ENCODE results near the gene MT2A.

The MT2A gene

DNA sequence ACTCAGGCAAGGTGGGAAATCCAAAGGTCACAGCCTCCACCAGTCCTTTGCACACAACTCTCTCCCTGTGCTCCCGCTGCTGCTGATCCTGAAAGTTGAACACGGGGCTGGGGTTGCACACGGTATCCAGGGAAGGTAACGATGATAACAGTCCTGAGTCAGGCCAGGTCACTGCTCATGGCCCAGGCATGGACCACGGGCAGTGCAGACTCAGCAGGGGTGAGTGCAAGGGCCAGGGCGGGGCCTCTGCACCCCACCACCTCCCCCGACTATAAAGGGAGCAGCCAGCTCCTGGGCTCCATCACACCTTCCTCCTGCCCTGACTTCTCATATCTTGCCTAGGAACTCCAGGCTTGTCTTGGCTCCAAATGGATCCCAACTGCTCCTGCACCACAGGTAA lies 43.2 kb downstream of the MT2A start, which contains the start of gene MT1B:
TSS of gene MT1B (plus strand) at position 301 of the 400 bp plus-strand sequence. CDS start at position 369, 68 bp downstream.
- H3K4me1 ChIP-seq (ENCODE audit: control insufficient read depth in 2 of 2, insufficient read depth in 1 of 2, low read depth in 1 of 2, low read length in 2 of 2), result no peaks in the 10 kb centered on the region
- H2BK12ac ChIP-seq (ENCODE audit: low read length), result no peak within 1 kb of the TSS
- H2AK5ac ChIP-seq (ENCODE audit: low read depth, low read length), result peak within 1 kb of the TSS; percentile 13
- no peak within 1 kb of the TSS for H4K8ac ChIP-seq (ENCODE audit: low read depth, low read length)
- H3K27ac ChIP-seq (replicated peaks; ENCODE audit: low read length), result no peak within 1 kb of the TSS
- H3K36me3 ChIP-seq (replicated peaks in 1 of 2; ENCODE audit: control insufficient read depth in 2 of 2, insufficient read depth in 2 of 2, low read length in 2 of 2), result no peaks in the 10 kb centered on the region
- no peak within 1 kb of the TSS for H3K4me2 ChIP-seq (ENCODE audit: insufficient read depth, low read length, poor library complexity, severe bottlenecking)
- H3K23ac ChIP-seq (ENCODE audit: low read depth, low read length, poor library complexity), result no peak within 1 kb of the TSS
- WGBS, 2 donors (ENCODE audit: extremely low coverage in 2 of 2, insufficient read length in 2 of 2, insufficient replicate concordance in 1 of 2), result no CpG with 5 or more reads among the region's 7 CpGs
- no peak within 1 kb of the TSS for H3K4ac ChIP-seq (ENCODE audit: low read length)
- H2BK15ac ChIP-seq (ENCODE audit: low read length), result no peak within 1 kb of the TSS
- no peak within 1 kb of the TSS for H2BK5ac ChIP-seq (ENCODE audit: low read length)
- H3K27me3 ChIP-seq (ENCODE audit: control insufficient read depth in 3 of 3, insufficient read depth in 3 of 3, low read depth in 1 of 3, low read length in 3 of 3), result peaks cover 5 to 92% (median 50%) of the 10 kb centered on the region in 3 experiments
- peak within 1 kb of the TSS; percentile 23 for H3K14ac ChIP-seq (ENCODE audit: low read length)
- no peak within 1 kb of the TSS for H2AFZ ChIP-seq (ENCODE audit: low read length)
- H3K9ac ChIP-seq (ENCODE audit: low read depth, low read length, poor library complexity), result no peak within 1 kb of the TSS
- no peak within 1 kb of the TSS for H4K91ac ChIP-seq (ENCODE audit: low read depth, low read length, poor library complexity)
- H3K18ac ChIP-seq (ENCODE audit: low read length), result no peak within 1 kb of the TSS
- no peaks in the 10 kb centered on the region for H3K79me1 ChIP-seq (ENCODE audit: low read depth, low read length)
- no peak within 1 kb of the TSS for H2BK120ac ChIP-seq (ENCODE audit: low read depth, low read length)
- no peaks in the 10 kb centered on the region for H3K9me3 ChIP-seq (replicated peaks in 1 of 2; ENCODE audit: control insufficient read depth in 2 of 2, insufficient read depth in 1 of 2, low read depth in 1 of 2, low read length in 2 of 2)
- peak within 1 kb of the TSS in 1 of 2 donors; percentile 36 for H3K4me3 ChIP-seq (ENCODE audit: low read length in 2 of 2)
- DNase-seq (ENCODE audit: low spot score), result no peak

DNA sequence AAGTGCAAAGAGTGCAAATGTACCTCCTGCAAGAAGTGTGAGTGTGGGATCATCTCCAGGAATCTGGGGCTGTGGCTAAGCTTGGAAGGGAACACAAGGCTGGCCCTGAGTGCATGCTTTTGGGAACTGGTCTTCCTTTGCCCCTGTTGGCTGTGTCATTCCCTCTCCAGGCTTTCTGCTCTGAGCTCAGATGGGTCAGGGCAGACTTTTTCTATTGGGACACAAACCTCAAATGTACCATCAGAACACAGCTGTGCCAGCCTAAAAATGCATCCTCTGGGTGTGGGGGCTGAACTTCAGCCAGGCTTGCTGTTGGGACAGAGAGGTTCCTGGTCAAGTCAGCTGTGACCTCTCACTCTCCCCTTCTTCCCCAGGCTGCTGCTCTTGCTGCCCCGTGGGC lies 44.2 kb downstream of the MT2A start:
- H3K27me3 ChIP-seq (ENCODE audit: control insufficient read depth in 3 of 3, insufficient read depth in 3 of 3, low read depth in 1 of 3, low read length in 3 of 3), result peaks cover 2 to 92% (median 43%) of the 10 kb centered on the region in 3 experiments
- no peaks in the 10 kb centered on the region for H3K79me1 ChIP-seq (ENCODE audit: low read depth, low read length)
- H2BK120ac ChIP-seq (ENCODE audit: low read depth, low read length), result no peak overlapping the region
- H3K4me3 ChIP-seq (ENCODE audit: low read length in 2 of 2), result peak overlapping the region in 1 of 2 donors; percentile 36
- no peak overlapping the region for H3K4ac ChIP-seq (ENCODE audit: low read length)
- H3K14ac ChIP-seq (ENCODE audit: low read length), result no peak overlapping the region
- peaks cover 0 to 3% of the 10 kb centered on the region in 2 donors for H3K4me1 ChIP-seq (ENCODE audit: control insufficient read depth in 2 of 2, insufficient read depth in 1 of 2, low read depth in 1 of 2, low read length in 2 of 2)
- H3K9ac ChIP-seq (ENCODE audit: low read depth, low read length, poor library complexity), result no peak overlapping the region
- H3K9me3 ChIP-seq (replicated peaks in 1 of 2; ENCODE audit: control insufficient read depth in 2 of 2, insufficient read depth in 1 of 2, low read depth in 1 of 2, low read length in 2 of 2), result no peaks in the 10 kb centered on the region
- WGBS, 2 donors (ENCODE audit: extremely low coverage in 2 of 2, insufficient read length in 2 of 2, insufficient replicate concordance in 1 of 2), result no CpG with 5 or more reads among the region's 1 CpG
- H2BK15ac ChIP-seq (ENCODE audit: low read length), result no peak overlapping the region
- no peak overlapping the region for H2BK5ac ChIP-seq (ENCODE audit: low read length)
- no peaks in the 10 kb centered on the region for H3K36me3 ChIP-seq (replicated peaks in 1 of 2; ENCODE audit: control insufficient read depth in 2 of 2, insufficient read depth in 2 of 2, low read length in 2 of 2)
- no peak overlapping the region for H2BK12ac ChIP-seq (ENCODE audit: low read length)
- H2AK5ac ChIP-seq (ENCODE audit: low read depth, low read length), result no peak overlapping the region
- H4K8ac ChIP-seq (ENCODE audit: low read depth, low read length), result no peak overlapping the region
- no peak for DNase-seq (ENCODE audit: low spot score)
- no peak overlapping the region for H4K91ac ChIP-seq (ENCODE audit: low read depth, low read length, poor library complexity)
- H3K4me2 ChIP-seq (ENCODE audit: insufficient read depth, low read length, poor library complexity, severe bottlenecking), result no peak overlapping the region
- no peak overlapping the region for H3K23ac ChIP-seq (ENCODE audit: low read depth, low read length, poor library complexity)
- no peak overlapping the region for H3K18ac ChIP-seq (ENCODE audit: low read length)
- H3K27ac ChIP-seq (replicated peaks; ENCODE audit: low read length), result no peak overlapping the region
- H2AFZ ChIP-seq (ENCODE audit: low read length), result no peak overlapping the region

DNA sequence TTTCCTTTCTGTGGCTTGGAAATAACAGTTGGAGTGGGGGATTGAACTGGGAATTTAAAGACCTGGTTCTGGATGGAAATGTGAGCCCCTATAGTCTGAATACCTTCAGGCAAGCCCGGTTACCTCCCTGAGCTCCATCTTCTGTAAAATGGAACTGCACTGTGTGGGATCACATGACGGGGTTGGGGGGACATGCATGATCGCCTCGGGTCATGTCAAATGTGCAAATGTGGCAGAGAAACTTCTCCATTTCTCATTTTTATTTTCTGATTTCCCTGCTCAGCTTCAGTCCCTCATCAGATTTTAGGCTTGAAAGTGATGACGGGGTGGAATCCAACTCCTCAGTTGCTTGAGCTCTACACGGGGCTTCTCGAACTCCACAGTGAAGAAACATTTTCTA lies 44.8 kb downstream of the MT2A start:
- Histone ChIP-seq H3K4ac (ENCODE audit: low read length) (no peak overlapping the region), H2AFZ (ENCODE audit: low read length) (no peak overlapping the region), H2BK15ac (ENCODE audit: low read length) (no peak overlapping the region), H2BK12ac (ENCODE audit: low read length) (no peak overlapping the region), H3K18ac (ENCODE audit: low read length) (no peak overlapping the region), H3K9me3 (replicated peaks in 1 of 2; ENCODE audit: control insufficient read depth in 2 of 2, insufficient read depth in 1 of 2, low read depth in 1 of 2, low read length in 2 of 2) (no peaks in the 10 kb centered on the region), H3K4me2 (ENCODE audit: insufficient read depth, low read length, poor library complexity, severe bottlenecking) (no peak overlapping the region), H3K9ac (ENCODE audit: low read depth, low read length, poor library complexity) (no peak overlapping the region), H3K4me1 (ENCODE audit: control insufficient read depth in 2 of 2, insufficient read depth in 1 of 2, low read depth in 1 of 2, low read length in 2 of 2) (peaks cover 0 to 7% of the 10 kb centered on the region in 2 donors), H3K23ac (ENCODE audit: low read depth, low read length, poor library complexity) (no peak overlapping the region), H2AK5ac (ENCODE audit: low read depth, low read length) (no peak overlapping the region), H2BK120ac (ENCODE audit: low read depth, low read length) (no peak overlapping the region), H4K91ac (ENCODE audit: low read depth, low read length, poor library complexity) (no peak overlapping the region), H3K27me3 (ENCODE audit: control insufficient read depth in 3 of 3, insufficient read depth in 3 of 3, low read depth in 1 of 3, low read length in 3 of 3) (peaks cover 3 to 92% (median 42%) of the 10 kb centered on the region in 3 experiments), H4K8ac (ENCODE audit: low read depth, low read length) (no peak overlapping the region), H3K79me1 (ENCODE audit: low read depth, low read length) (no peaks in the 10 kb centered on the region), H3K14ac (ENCODE audit: low read length) (no peak overlapping the region), H3K4me3 (ENCODE audit: low read length in 2 of 2) (no peak overlapping the region), H3K27ac (replicated peaks; ENCODE audit: low read length) (no peak overlapping the region), H3K36me3 (replicated peaks in 1 of 2; ENCODE audit: control insufficient read depth in 2 of 2, insufficient read depth in 2 of 2, low read length in 2 of 2) (no peaks in the 10 kb centered on the region), H2BK5ac (ENCODE audit: low read length) (no peak overlapping the region)
- DNase-seq (ENCODE audit: low spot score), result no peak
- no CpG with 5 or more reads among the region's 7 CpGs for WGBS, 2 donors (ENCODE audit: extremely low coverage in 2 of 2, insufficient read length in 2 of 2, insufficient replicate concordance in 1 of 2)

- Histone ChIP-seq H3K36me3 (replicated peaks in 1 of 2; ENCODE audit: control insufficient read depth in 2 of 2, insufficient read depth in 2 of 2, low read length in 2 of 2) (no peaks in the 10 kb centered on the region), H3K4me2 (ENCODE audit: insufficient read depth, low read length, poor library complexity, severe bottlenecking) (peak within 1 kb of the TSS; percentile 64), H2BK15ac (ENCODE audit: low read length) (no peak within 1 kb of the TSS), H4K91ac (ENCODE audit: low read depth, low read length, poor library complexity) (no peak within 1 kb of the TSS), H3K27ac (replicated peaks; ENCODE audit: low read length) (no peak within 1 kb of the TSS), H2BK5ac (ENCODE audit: low read length) (no peak within 1 kb of the TSS), H3K9me3 (replicated peaks in 1 of 2; ENCODE audit: control insufficient read depth in 2 of 2, insufficient read depth in 1 of 2, low read depth in 1 of 2, low read length in 2 of 2) (peaks cover 0 to 2% of the 10 kb centered on the region in 2 donors), H3K18ac (ENCODE audit: low read length) (peak within 1 kb of the TSS; percentile 40), H2BK12ac (ENCODE audit: low read length) (no peak within 1 kb of the TSS), H3K4me1 (ENCODE audit: control insufficient read depth in 2 of 2, insufficient read depth in 1 of 2, low read depth in 1 of 2, low read length in 2 of 2) (peaks cover 0 to 8% of the 10 kb centered on the region in 2 donors), H3K23ac (ENCODE audit: low read depth, low read length, poor library complexity) (no peak within 1 kb of the TSS), H3K4ac (ENCODE audit: low read length) (no peak within 1 kb of the TSS), H3K27me3 (ENCODE audit: control insufficient read depth in 3 of 3, insufficient read depth in 3 of 3, low read depth in 1 of 3, low read length in 3 of 3) (peaks cover 15 to 92% (median 62%) of the 10 kb centered on the region in 3 experiments), H3K4me3 (ENCODE audit: low read length in 2 of 2) (peak within 1 kb of the TSS; percentile 35 to 67), H3K14ac (ENCODE audit: low read length) (no peak within 1 kb of the TSS), H3K79me1 (ENCODE audit: low read depth, low read length) (no peaks in the 10 kb centered on the region), H3K9ac (ENCODE audit: low read depth, low read length, poor library complexity) (no peak within 1 kb of the TSS), H2AFZ (ENCODE audit: low read length) (peak within 1 kb of the TSS; percentile 85), H2AK5ac (ENCODE audit: low read depth, low read length) (no peak within 1 kb of the TSS), H2BK120ac (ENCODE audit: low read depth, low read length) (no peak within 1 kb of the TSS), H4K8ac (ENCODE audit: low read depth, low read length) (no peak within 1 kb of the TSS)
- peak; percentile 43 for DNase-seq (ENCODE audit: low spot score)
- WGBS, 2 donors (ENCODE audit: extremely low coverage in 2 of 2, insufficient read length in 2 of 2, insufficient replicate concordance in 1 of 2), result no CpG with 5 or more reads among the region's 46 CpGs
Measured at GRCh38 chr16:56657555-56658326, 49.4 kb downstream of the MT2A start, which contains the start of gene MT1F. TSS of gene MT1F (plus strand) at chr16:56657959. CDS start at chr16:56658059, 100 bp downstream.
